Lung (tissue), 12 donors: ENCODE results near the gene ANKLE2. TPM values are rescaled to one million over a fixed set of nuclear protein-coding genes. Genes with fewer than 3 reads are reported as not detected.

ENCODE experiments used
- ATAC-seq: fragments of 200-7000 bp; cut with Tn5 transposase; one replicate; pipeline ENCODE4 v1.9.1; 2020; ENCODE audit warnings: moderate number of reproducible peaks; ENCODE audit not compliant: insufficient read depth, low FRiP score
- DNase-seq, 3 donors: peaks; one replicate each; pipeline ENCODE4 v3.0.0-alpha.2; 2013 to 2017
- H3K27ac ChIP-seq, 2 donors: one replicate each; pipeline ENCODE4 v1.5.1; 2013; ENCODE audit warnings: mild to moderate bottlenecking in 2 of 2, moderate library complexity in 2 of 2, control low read depth in 1 of 2, inconsistent platforms in 1 of 2, low read depth in 1 of 2, low read length in 1 of 2
- H3K27me3 ChIP-seq, 3 donors: one replicate each; pipeline ENCODE4 v1.5.1; 2013; ENCODE audit warnings: low read length in 2 of 3; ENCODE audit not compliant: control insufficient read depth in 3 of 3, insufficient read depth in 3 of 3
- H3K36me3 ChIP-seq, 4 donors: one replicate each; pipeline ENCODE4 v1.5.1; 2013; ENCODE audit warnings: low read length in 4 of 4, mild to moderate bottlenecking in 1 of 4, moderate library complexity in 1 of 4; ENCODE audit not compliant: control insufficient read depth in 4 of 4, insufficient read depth in 4 of 4
- H3K4me1 ChIP-seq, 5 donors: one replicate each; pipeline ENCODE4 v1.5.1; 2013; ENCODE audit warnings: low read length in 5 of 5, mild to moderate bottlenecking in 2 of 5, moderate library complexity in 1 of 5; ENCODE audit not compliant: control insufficient read depth in 5 of 5, insufficient read depth in 5 of 5
- H3K4me3 ChIP-seq: one replicate; pipeline ENCODE4 v1.5.1; 2013; ENCODE audit warnings: mild to moderate bottlenecking, control low read depth, moderate library complexity
- H3K9ac ChIP-seq, 2 donors: one replicate each; pipeline ENCODE4 v1.5.1; 2013; ENCODE audit warnings: low read length in 2 of 2, control low read depth in 1 of 2; ENCODE audit not compliant: insufficient read depth in 1 of 2
- H3K9me3 ChIP-seq, 4 donors: one replicate each; pipeline ENCODE4 v1.5.1; 2013; ENCODE audit warnings: low read length in 3 of 4, mild to moderate bottlenecking in 1 of 4, moderate library complexity in 1 of 4; ENCODE audit not compliant: control insufficient read depth in 4 of 4, insufficient read depth in 3 of 4
- WGBS, 2 donors: extraction: QIAGEN DNeasy Blood & Tissue Kit; methylation state at CpG; one replicate each; pipeline ENCODE4 v1.1.7; 2013; 5-methylcytosine and 5-hydroxymethylcytosine counted together
- polyA plus RNA-seq, 2 donors: library from polyadenylated mRNA; stranded (reverse); fragments of 200-250 nt; gene quantifications; one replicate each; pipeline ENCODE4 v1.2.1, GENCODE V29; 2013
- total RNA-seq, 2 donors: library from RNA; depleted of rRNA in 1 of 2; stranded (reverse); fragments of >200 nt in 1 of 2; gene quantifications; one replicate each; pipeline ENCODE4 v1.2.1, GENCODE V29; 2014 to 2021
- TF ChIP-seq, protein P1 (sequence below): IDR thresholded peaks from 2 replicates; pipeline ENCODE4 v1.5.1; 2012; ENCODE audit warnings: mild to moderate bottlenecking; ENCODE audit errors: control extremely low read depth, extremely low read depth
- donor health status: control.
- donor health status: control.
- donor health status: Bipolar disorder and iron deficiency.
- donor health status: healthy.
- donor health status: DM: yes; HTN: yes; CAD: no.

The ANKLE2 gene
- total and polyA plus RNA-seq, 4 donors = 35.9 to 60.5 (median 45.9) TPM

DNA sequence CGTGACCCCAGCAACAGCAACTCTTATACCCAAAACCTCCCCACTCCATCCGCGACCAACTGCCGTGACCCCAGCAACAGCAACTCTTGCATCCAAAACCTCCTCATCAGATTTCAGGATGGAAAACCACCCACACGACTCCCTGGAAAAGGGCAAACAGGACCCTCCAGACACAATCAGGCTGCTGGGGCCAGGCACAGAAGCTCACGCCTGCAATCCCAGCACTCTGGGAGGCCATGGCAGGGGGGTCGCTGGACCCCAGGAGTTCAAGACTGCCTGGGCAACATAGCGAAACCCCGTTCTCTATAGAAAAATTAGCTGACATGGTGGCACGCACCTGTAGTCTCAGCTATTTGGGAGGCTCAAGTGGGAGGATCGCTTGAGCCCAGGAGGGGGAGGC lies 31.3 kb downstream of the ANKLE2 start:
- no peak overlapping the region for H3K4me3 ChIP-seq
- H3K9ac ChIP-seq = no peak overlapping the region
- H3K4me1 ChIP-seq = no peaks in the 10 kb centered on the region
- DNase-seq (no peak), ATAC-seq (no peak)
- H3K36me3 ChIP-seq = peaks cover 30 to 69% (median 53%) of the 10 kb centered on the region in 4 donors
- H3K27me3 ChIP-seq = no peaks in the 10 kb centered on the region
- TF ChIP-seq, protein P1, sequence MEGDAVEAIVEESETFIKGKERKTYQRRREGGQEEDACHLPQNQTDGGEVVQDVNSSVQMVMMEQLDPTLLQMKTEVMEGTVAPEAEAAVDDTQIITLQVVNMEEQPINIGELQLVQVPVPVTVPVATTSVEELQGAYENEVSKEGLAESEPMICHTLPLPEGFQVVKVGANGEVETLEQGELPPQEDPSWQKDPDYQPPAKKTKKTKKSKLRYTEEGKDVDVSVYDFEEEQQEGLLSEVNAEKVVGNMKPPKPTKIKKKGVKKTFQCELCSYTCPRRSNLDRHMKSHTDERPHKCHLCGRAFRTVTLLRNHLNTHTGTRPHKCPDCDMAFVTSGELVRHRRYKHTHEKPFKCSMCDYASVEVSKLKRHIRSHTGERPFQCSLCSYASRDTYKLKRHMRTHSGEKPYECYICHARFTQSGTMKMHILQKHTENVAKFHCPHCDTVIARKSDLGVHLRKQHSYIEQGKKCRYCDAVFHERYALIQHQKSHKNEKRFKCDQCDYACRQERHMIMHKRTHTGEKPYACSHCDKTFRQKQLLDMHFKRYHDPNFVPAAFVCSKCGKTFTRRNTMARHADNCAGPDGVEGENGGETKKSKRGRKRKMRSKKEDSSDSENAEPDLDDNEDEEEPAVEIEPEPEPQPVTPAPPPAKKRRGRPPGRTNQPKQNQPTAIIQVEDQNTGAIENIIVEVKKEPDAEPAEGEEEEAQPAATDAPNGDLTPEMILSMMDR = no peak
- 93 to 96% methylated on average over 11 of the region's 11 CpGs for WGBS, 2 donors
- H3K27ac ChIP-seq = no peak overlapping the region
- no peaks in the 10 kb centered on the region for H3K9me3 ChIP-seq

DNA sequence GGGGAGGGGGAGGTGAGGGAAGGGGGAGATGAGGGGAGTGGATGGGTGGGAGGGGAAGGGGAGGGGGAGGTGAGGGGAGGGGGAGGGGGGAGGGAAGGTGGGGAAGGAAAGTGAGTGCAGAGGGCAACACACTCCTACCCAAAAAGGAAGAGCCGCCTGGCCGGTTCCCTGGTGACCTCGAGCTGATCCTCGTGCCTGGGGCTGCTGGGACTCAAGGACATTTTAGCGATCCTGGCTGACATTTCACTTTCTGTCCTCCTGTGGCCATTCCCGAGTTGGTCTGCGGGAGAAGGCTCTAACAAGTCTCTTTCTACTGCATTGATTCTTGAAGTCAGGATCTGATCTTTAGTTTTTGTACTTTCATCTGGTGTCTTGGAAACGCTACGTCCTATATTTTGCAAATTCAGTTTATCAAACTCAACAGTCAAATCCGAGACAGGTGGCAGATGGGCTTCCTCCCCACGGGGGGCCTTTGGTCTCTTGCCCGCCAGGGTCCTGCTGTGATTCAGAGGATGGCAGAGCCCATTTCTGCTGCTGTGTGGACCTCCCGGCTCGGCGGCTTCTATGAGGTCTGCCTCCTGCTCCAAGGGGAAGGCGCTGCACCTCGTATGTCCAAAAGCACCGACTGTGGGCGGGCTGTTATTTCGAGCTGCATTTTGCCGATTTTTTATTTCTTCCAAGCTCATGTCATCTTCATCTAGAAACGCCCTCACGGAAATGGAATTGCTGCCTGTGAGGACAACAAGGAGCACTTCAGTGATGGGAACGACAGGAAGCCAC lies 31.9 kb downstream of the ANKLE2 start:
- DNase-seq (no peak), ATAC-seq (no peak)
- no peaks in the 10 kb centered on the region for H3K27me3 ChIP-seq
- H3K9me3 ChIP-seq = no peaks in the 10 kb centered on the region
- TF ChIP-seq, protein P1 = no peak
- no peak overlapping the region for H3K4me3 ChIP-seq
- H3K27ac ChIP-seq = no peak overlapping the region
- 87 to 89% methylated on average over 24 of the region's 24 CpGs for WGBS, 2 donors
- H3K9ac ChIP-seq = no peak overlapping the region
- H3K36me3 ChIP-seq = peaks cover 27 to 71% (median 48%) of the 10 kb centered on the region in 4 donors
- H3K4me1 ChIP-seq = no peaks in the 10 kb centered on the region

DNA sequence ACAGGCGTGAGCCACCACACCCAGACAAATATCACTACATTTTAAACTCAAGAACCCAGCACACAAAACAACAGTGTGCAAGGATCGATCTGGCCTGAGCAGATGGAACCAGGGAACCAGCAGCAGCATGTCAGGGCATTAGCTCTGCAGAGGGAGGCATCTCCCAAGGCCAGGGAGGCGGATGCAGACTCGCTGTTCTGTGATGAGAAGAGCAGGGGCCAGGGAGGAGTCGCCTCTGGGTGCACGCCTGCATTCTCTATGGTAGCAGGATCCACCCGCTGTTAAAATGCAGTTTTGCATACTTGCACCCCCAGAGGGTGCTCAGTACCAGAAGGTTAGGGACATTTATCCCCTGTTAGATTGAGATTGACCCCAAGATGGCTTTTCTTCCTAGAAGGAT lies 33.1 kb downstream of the ANKLE2 start:
- Histone ChIP-seq H3K9me3 (no peaks in the 10 kb centered on the region), H3K9ac (no peak overlapping the region), H3K27ac (no peak overlapping the region), H3K36me3 (peaks cover 23 to 73% (median 43%) of the 10 kb centered on the region in 4 donors), H3K4me3 (no peak overlapping the region), H3K4me1 (no peaks in the 10 kb centered on the region), H3K27me3 (no peaks in the 10 kb centered on the region)
- DNase-seq = no peak
- no peak for ATAC-seq
- 98 to 100% methylated on average over 7 of the region's 7 CpGs for WGBS, 2 donors
- TF ChIP-seq, protein P1 = no peak
